SK-N-SH treated with all-trans-retinoic acid at 6 μM for 48 hours (cell line): ENCODE results near the gene SLC16A13.

ENCODE experiments used
- ATAC-seq: fragments of 200-7000 bp; cut with Tn5 transposase; 3 replicates; pipeline ENCODE4 v1.9.1; 2020; ENCODE audit warnings: mild to moderate bottlenecking, moderate library complexity
- ARNTL ChIP-seq: fragments of 450-650 bp; formaldehyde crosslinking; IDR thresholded peaks from 2 replicates; pipeline ENCODE4 v1.5.0; 2020; ENCODE audit warnings: low read depth, mild to moderate bottlenecking, moderate library complexity, borderline replicate concordance
- BACH2 ChIP-seq: fragments of 250-450 bp; sonication (Bioruptor Pico); IDR thresholded peaks from 2 replicates; pipeline ENCODE4 v1.9.0; 2021; ENCODE audit warnings: mild to moderate bottlenecking, borderline replicate concordance
- CREB5 ChIP-seq: fragments of 250-450 bp; sonication (Bioruptor Pico); IDR thresholded peaks from 2 replicates; pipeline ENCODE4 v1.5.1; 2020; ENCODE audit warnings: low read depth, mild to moderate bottlenecking, moderate library complexity
- CSDC2 ChIP-seq: fragments of 250-450 bp; sonication (Bioruptor Pico); IDR thresholded peaks from 2 replicates; pipeline ENCODE4 v1.5.0; 2020; ENCODE audit warnings: mild to moderate bottlenecking, moderate library complexity
- CSRNP3 ChIP-seq: fragments of 250-450 bp; sonication (Bioruptor Pico); IDR thresholded peaks from 2 replicates; pipeline ENCODE4 v1.5.1; 2021; ENCODE audit warnings: mild to moderate bottlenecking, moderate library complexity
- ISL1 ChIP-seq: fragments of 250-450 bp; sonication (Bioruptor Pico); IDR thresholded peaks from 2 replicates; pipeline ENCODE4 v2.1.2; 2022; ENCODE audit warnings: mild to moderate bottlenecking, moderate library complexity
- OSR1 ChIP-seq: fragments of 250-450 bp; sonication (Bioruptor Pico); IDR thresholded peaks from 2 replicates; pipeline ENCODE4 v1.8.0; 2022; ENCODE audit warnings: moderate library complexity, mild to moderate bottlenecking, inconsistent platforms
- PATZ1 ChIP-seq: fragments of 250-450 bp; sonication (Bioruptor Pico); IDR thresholded peaks from 2 replicates; pipeline ENCODE4 v1.8.0; 2020; ENCODE audit warnings: mild to moderate bottlenecking, moderate library complexity, borderline replicate concordance
- PPARA ChIP-seq: fragments of 250-450 bp; sonication (Bioruptor Pico); IDR thresholded peaks from 2 replicates; pipeline ENCODE4 v1.5.0; 2020; ENCODE audit warnings: mild to moderate bottlenecking, borderline replicate concordance
- RARB ChIP-seq: fragments of 250-450 bp; sonication (Bioruptor Pico); IDR thresholded peaks from 2 replicates; pipeline ENCODE4 v1.8.0; 2021; ENCODE audit warnings: mild to moderate bottlenecking, moderate library complexity
- SNAI2 ChIP-seq: fragments of 250-450 bp; sonication (Bioruptor Pico); IDR thresholded peaks from 2 replicates; pipeline ENCODE4 v1.5.0; 2020; ENCODE audit warnings: mild to moderate bottlenecking, moderate library complexity
- TCF4 ChIP-seq: fragments of 250-450 bp; sonication (Bioruptor Pico); IDR thresholded peaks from 2 replicates; pipeline ENCODE4 v1.8.0; 2021; ENCODE audit warnings: mild to moderate bottlenecking, moderate library complexity, borderline replicate concordance
- TOX ChIP-seq: fragments of 250-450 bp; sonication (Bioruptor Pico); IDR thresholded peaks from 2 replicates; pipeline ENCODE4 v1.8.0; 2021; ENCODE audit warnings: mild to moderate bottlenecking, moderate library complexity, borderline replicate concordance
- ZC3H10 ChIP-seq: fragments of 250-450 bp; sonication (Bioruptor Pico); IDR thresholded peaks from 2 replicates; pipeline ENCODE4 v1.5.1; 2021; ENCODE audit warnings: mild to moderate bottlenecking, moderate library complexity
- ZFP3 ChIP-seq: fragments of 250-450 bp; sonication (Bioruptor Pico); IDR thresholded peaks from 2 replicates; pipeline ENCODE4 v1.5.0; 2020; ENCODE audit warnings: mild to moderate bottlenecking, moderate library complexity
- ZFP30 ChIP-seq: fragments of 450-650 bp; formaldehyde crosslinking; IDR thresholded peaks from 2 replicates; pipeline ENCODE4 v1.5.0; 2022; ENCODE audit warnings: mild to moderate bottlenecking, moderate library complexity
- ZNF565 ChIP-seq: fragments of 450-650 bp; formaldehyde crosslinking; conservative IDR thresholded peaks from 2 replicates; pipeline ENCODE4 v1.5.0; 2020; ENCODE audit warnings: low read depth, mild to moderate bottlenecking, moderate library complexity
- TF ChIP-seq, protein P1 (sequence below): fragments of 250-450 bp; sonication (Bioruptor Pico); IDR thresholded peaks from 2 replicates; pipeline ENCODE4 v1.5.0; 2020; ENCODE audit warnings: mild to moderate bottlenecking, moderate library complexity

SLC16A13 gene

DNA sequence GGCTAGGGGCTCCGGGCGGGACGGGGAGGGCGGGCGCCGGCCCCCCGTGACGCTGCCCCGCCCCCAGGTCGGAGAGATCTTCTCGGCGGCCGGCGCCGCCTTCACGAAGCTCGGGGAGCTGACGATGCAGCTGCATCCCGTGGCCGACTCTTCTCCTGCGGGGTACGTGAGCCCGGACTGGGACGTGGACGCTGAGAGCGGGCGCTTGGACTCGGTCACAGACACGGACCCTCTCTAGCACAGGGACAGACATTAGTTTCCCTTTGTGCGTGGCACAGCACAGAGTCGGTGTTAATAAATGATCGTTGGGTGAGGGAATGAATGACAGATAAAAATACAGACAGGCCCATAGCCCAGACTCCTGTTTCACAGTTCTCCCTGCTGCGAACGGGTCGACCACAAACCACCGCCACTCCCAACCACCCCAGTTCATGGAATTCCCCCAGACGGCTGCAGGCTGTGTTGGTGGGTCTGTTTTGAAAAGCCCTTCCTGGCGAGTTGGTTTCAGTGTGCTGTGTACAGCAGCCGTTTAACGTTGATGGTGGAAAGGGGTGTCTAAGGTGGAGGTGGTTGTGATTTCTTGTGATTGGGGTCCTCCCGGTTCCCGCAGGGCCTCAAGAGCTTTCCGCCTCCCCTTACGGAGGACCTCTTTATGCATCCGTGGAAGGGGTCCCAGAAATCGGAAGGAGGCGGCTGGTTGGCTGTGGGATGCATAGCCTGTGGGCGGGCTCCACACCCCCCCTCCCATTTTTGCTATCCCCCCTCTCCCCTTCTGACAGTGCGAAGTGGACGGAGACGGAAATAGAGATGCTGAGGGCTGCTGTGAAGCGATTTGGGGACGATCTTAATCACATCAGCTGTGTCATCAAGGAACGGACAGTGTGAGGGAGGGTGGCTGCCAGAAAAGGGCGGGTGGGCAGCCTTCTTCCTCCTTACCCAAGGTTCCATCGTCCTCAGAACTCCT is 20.5 kb upstream of the SLC16A13 start:
- ATAC-seq: peak; percentile 1; the same call in 1 of the 3 replicates
- TF ChIP-seq CSRNP3 (CRISPR knock-in tag): no peak
- TF ChIP-seq RARB (CRISPR knock-in tag): no peak
- no peak for TF ChIP-seq BACH2
- TF ChIP-seq TOX (CRISPR knock-in tag): no peak
- no peak for TF ChIP-seq PPARA (CRISPR knock-in tag)
- 0 out of 2 replicates have a peak, but pooled peaks have one; percentile 14 for TF ChIP-seq ZFP3 (CRISPR knock-in tag)
- TF ChIP-seq, all 23 proteins: peak for 1

DNA sequence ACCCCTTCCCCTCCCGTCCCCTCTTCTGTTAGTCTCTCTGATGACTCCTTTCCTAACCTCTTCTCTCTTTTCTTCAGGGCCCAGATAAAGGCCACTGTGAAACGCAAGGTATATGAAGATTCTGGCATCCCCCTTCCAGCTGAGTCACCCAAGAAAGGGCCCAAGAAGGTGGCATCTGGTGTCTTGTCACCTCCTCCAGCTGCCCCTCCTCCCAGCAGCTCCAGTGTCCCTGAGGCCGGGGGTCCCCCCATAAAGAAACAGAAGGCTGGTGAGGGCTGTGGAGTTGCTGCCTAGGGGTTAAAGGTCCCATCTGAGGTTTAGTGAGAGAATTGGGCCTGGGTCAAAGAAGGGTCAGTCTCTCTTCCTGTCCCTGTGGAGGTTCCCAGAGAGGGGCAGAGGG is 19.4 kb upstream of the SLC16A13 start:
- no peak for TF ChIP-seq ZNF565 (CRISPR knock-in tag)
- TF ChIP-seq OSR1 (CRISPR knock-in tag): no peak
- TF ChIP-seq BACH2: no peak
- ATAC-seq: no peak

GRCh38 chr17:7016886-7017826 is 18.7 kb upstream of the SLC16A13 start:
- ATAC-seq: no peak
- no peak for TF ChIP-seq OSR1 (CRISPR knock-in tag)

GRCh38 chr17:7017827-7018200 is 18.0 kb upstream of the SLC16A13 start:
- TF ChIP-seq CREB5 (no peak), CSRNP3 (CRISPR knock-in tag) (no peak), ZFP30 (CRISPR knock-in tag) (no peak), ARNTL (CRISPR knock-in tag) (no peak), CSDC2 (CRISPR knock-in tag) (no peak), TCF4 (CRISPR knock-in tag) (no peak), OSR1 (CRISPR knock-in tag) (no peak), RARB (CRISPR knock-in tag) (no peak), ZC3H10 (CRISPR knock-in tag) (no peak), ISL1 (no peak), ZFP3 (CRISPR knock-in tag) (no peak), BACH2 (no peak), PATZ1 (no peak), SNAI2 (CRISPR knock-in tag) (no peak), ZNF565 (CRISPR knock-in tag) (no peak)
- TF ChIP-seq, protein P1, sequence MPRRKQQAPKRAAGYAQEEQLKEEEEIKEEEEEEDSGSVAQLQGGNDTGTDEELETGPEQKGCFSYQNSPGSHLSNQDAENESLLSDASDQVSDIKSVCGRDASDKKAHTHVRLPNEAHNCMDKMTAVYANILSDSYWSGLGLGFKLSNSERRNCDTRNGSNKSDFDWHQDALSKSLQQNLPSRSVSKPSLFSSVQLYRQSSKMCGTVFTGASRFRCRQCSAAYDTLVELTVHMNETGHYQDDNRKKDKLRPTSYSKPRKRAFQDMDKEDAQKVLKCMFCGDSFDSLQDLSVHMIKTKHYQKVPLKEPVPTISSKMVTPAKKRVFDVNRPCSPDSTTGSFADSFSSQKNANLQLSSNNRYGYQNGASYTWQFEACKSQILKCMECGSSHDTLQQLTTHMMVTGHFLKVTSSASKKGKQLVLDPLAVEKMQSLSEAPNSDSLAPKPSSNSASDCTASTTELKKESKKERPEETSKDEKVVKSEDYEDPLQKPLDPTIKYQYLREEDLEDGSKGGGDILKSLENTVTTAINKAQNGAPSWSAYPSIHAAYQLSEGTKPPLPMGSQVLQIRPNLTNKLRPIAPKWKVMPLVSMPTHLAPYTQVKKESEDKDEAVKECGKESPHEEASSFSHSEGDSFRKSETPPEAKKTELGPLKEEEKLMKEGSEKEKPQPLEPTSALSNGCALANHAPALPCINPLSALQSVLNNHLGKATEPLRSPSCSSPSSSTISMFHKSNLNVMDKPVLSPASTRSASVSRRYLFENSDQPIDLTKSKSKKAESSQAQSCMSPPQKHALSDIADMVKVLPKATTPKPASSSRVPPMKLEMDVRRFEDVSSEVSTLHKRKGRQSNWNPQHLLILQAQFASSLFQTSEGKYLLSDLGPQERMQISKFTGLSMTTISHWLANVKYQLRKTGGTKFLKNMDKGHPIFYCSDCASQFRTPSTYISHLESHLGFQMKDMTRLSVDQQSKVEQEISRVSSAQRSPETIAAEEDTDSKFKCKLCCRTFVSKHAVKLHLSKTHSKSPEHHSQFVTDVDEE (CRISPR knock-in tag): no peak
- no peak for ATAC-seq
